ENCODE data around the gene NAGK.
A peak's percentile ranks its signal among the peaks of the same experiment; 100 is the strongest.
"Not testable (repeated sequence)": the region's sequence is repeated elsewhere in the genome, so short reads cannot be mapped to it uniquely, and the experiment has no call there.

Gene NAGK

GRCh38 chr2:71068218-71069035 is at the start of gene NAGK:
NAGK (plus strand) TSS chr2:71068648; CDS start chr2:71068684, 36 bp downstream.
- peak; percentile 37 to 87 for DNase-seq

- DNase-seq = not testable (repeated sequence)
These were observed 48.5 kb upstream of the NAGK start for GRCh38 chr2:71019989-71020388.

GRCh38 chr2:71021394-71021793 is 47.1 kb upstream of the NAGK start:
- DNase-seq = not testable (repeated sequence)

- not testable (repeated sequence) for DNase-seq
These were observed 44.8 kb upstream of the NAGK start for GRCh38 chr2:71023553-71024243.

GRCh38 chr2:71036296-71036695 is 32.2 kb upstream of the NAGK start:
- not testable (repeated sequence) for DNase-seq

GRCh38 chr2:71042287-71042686 is 26.2 kb upstream of the NAGK start:
- DNase-seq = no peak

GRCh38 chr2:71043531-71044407 is 24.7 kb upstream of the NAGK start:
- DNase-seq = no peak

GRCh38 chr2:71045151-71045550 is 23.3 kb upstream of the NAGK start:
- no peak for DNase-seq

GRCh38 chr2:71045865-71046548 is 22.4 kb upstream of the NAGK start:
- DNase-seq = no peak

- no peak for DNase-seq
These were observed 20.4 kb upstream of the NAGK start for GRCh38 chr2:71048096-71048495.

- DNase-seq = not testable (repeated sequence)
These were observed 18.6 kb upstream of the NAGK start for GRCh38 chr2:71049704-71050360.

GRCh38 chr2:71055206-71055740 is 13.2 kb upstream of the NAGK start:
- not testable (repeated sequence) for DNase-seq

GRCh38 chr2:71060211-71060610 is 8.2 kb upstream of the NAGK start:
- no peak for DNase-seq

GRCh38 chr2:71060871-71061270 is 7.6 kb upstream of the NAGK start:
- no peak for DNase-seq

GRCh38 chr2:71063216-71063615 is 5.2 kb upstream of the NAGK start:
- no peak for DNase-seq

- DNase-seq = no peak
These were observed 4.3 kb upstream of the NAGK start for GRCh38 chr2:71064110-71064611.

- no peak for DNase-seq
These were observed 3.5 kb upstream of the NAGK start for GRCh38 chr2:71064754-71065621.

- no peak for DNase-seq
These were observed 1.6 kb upstream of the NAGK start for GRCh38 chr2:71066856-71067255.

- no peak for DNase-seq
These were observed 756 bp upstream of the NAGK start for GRCh38 chr2:71067567-71068217.

- no peak for DNase-seq
These were observed 928 bp downstream of the NAGK start for GRCh38 chr2:71069376-71069775.

Measured in cerebellar nuclear complex (tissue), 1 donor.